Activated effector memory CD4-positive, alpha-beta T cell treated with Interleukin-2 at 50 U/mL for 16 hours (primary cell): Measurements from ENCODE around the gene CLEC16A.
"Not testable (repeated sequence)": the region's sequence is repeated elsewhere in the genome, so short reads cannot be mapped to it uniquely, and the experiment has no call there.

Experiments
- DNase-seq: peaks from one replicate; pipeline ENCODE4 v3.0.0-alpha.2; 2020

Gene CLEC16A

DNA sequence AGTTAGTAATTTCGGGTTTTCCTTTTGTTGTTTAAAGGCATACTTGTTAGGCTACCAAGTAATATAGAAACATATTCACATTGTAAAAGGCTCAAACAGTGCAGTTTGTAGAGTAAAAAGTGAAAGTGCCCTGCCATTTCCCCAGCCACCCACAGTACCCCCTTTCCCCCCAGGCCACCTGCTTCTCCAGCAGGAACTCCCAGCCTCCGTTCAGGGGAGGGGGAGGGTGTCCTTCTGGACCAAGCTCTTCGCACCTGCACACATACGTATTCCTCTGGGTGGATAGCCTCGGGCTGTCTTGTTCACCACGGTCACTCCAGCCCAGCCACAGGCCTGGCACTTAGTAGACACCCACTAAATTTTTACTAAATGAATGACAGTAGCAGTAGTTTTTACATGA lies 144.5 kb downstream of the CLEC16A start:
- no peak for DNase-seq

DNA sequence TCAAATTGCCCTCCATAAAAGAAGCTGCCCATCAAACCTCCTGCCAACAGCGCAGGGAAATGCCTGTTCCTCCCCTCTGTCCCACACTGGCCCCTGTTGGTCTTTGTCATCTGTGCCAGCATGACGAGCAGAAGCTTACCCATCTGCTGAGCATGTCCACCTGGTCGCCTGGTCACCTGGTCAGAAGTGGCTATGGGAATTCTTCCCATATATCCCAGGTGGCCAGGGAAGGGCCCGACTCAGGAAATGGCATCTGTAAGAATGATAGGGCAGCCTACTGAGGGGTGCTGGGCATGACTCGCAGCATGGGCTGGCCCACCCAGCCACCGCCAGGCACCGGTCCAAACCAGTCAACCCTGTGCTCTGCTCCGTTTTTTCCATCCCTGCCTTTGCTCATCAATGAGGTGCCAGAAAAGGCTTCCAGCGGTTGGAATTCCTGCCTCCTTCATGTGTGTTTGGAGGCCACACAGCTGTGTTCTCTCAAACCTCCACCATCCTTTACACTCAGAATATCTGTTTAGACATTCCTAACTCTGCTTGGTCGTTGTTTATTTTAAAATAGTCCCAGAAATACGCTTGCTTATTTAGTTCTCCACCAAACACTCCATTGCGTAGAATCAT lies 145.2 kb downstream of the CLEC16A start:
- no peak for DNase-seq

DNA sequence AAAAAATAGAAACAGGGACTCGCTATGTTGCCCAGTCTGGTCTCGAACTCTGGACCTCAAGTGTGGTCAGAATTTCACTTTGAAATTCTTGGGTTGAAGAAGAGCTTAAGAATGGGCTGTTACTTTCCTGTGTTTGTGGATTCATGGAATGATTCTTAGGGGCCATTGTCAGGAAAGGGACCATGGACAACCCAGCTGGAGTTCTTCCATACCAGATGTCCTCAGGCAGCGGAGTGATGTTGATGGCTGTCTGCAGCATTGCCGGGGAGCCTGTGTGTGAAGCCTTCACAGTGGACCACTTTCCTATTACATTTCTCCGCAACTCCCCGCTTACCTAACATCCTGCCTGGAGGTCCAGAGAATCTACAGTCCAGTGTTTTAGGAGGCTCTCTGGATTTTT lies 145.9 kb downstream of the CLEC16A start:
- no peak for DNase-seq

DNA sequence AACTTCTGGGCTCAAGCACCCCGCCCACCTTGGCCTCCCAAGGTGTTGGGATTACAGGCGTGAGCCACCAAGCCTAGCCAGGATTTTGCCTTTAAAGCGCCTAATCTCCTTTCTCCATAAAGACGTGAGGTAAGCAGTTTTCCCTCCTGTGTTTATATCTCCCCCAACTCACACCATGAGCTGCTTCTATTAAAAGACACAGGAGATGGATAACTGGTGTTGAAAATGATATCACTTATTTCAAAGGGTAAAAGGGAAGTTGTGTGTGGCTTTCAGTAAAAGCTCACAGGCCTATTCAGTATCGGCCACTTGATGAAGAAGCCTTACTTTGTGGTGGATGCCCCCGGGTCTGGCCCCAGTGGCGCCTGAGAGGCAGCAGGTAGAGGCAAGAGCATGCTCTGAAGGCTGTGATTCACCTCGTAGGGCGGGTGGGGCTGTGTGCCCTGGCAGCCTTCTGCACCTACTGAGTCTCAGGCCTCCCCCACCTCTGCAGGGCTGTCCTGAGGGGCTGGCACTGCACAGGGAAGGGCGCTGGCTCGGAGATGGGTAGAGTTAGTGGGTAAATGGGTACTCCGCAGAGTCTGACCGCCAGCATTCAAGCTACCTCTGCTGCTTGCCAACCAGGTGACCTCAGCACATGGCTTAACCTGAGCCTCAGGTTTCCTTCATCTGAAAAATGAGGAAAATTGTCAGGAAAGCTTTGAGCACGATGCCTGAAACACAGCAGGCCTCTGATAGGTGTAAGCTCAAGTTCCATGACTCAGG lies 146.8 kb downstream of the CLEC16A start:
- DNase-seq, result no peak

- DNase-seq, result no peak
Observed at GRCh38 chr16:11092788-11093571, 148.6 kb downstream of the CLEC16A start.

GRCh38 chr16:11093572-11094074 lies 149.3 kb downstream of the CLEC16A start:
- no peak for DNase-seq

- DNase-seq, result peak; percentile 18
Observed at GRCh38 chr16:11094075-11094856, 149.9 kb downstream of the CLEC16A start.

- no peak for DNase-seq
Observed at GRCh38 chr16:11094857-11095565, 150.6 kb downstream of the CLEC16A start.

DNA sequence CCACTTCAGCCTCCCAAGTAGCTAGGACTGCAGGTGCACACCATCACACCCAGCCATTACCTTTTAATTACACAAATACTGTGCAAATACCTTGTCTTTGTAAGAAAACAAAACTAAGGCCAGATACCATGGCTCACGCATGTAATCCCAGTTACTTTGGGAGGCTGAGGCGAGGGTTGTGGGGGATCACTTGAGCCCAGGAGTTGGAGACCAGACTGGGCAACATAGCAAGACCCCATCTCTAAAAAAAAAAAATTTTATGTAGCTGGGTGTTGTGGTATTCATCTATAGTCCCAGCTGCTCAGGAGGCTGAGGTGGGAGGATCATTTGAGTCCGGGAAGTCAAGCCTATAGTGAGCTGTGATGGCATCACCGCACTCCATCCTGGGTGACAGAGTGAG lies 151.6 kb downstream of the CLEC16A start:
- DNase-seq, result no peak

DNA sequence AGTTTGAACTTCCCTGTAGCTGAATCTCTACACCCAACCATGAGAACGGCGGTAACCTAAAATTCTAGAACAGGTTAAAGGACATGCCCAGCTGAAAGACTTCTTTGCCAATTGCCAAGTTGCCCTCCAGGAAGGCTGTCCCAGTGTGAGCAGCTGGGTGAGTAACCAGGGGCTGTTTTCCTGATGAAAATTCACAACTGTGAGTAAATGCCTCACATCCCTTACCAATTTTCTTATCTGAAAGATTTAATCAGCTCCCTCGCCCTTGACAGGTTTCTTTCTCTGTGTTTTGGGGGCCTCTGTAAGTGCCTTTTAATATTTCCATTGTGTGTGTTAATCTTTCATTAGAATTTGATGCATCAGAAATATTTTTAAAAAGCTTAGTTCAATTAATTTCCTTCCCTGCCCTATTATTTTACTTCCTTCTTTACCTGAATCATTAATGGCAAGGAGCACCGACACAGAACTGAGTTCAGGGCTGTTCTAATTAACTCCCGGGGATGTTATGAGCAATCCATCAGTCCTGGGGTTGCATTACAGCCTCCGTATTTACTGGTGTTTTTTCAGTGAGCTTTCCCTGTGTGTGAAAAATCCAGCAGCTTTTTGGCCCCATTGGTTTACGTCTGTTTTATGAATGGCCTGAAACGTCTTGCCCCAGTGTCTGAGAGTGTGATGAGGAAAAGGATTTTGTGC lies 152.9 kb downstream of the CLEC16A start:
- no peak for DNase-seq

DNA sequence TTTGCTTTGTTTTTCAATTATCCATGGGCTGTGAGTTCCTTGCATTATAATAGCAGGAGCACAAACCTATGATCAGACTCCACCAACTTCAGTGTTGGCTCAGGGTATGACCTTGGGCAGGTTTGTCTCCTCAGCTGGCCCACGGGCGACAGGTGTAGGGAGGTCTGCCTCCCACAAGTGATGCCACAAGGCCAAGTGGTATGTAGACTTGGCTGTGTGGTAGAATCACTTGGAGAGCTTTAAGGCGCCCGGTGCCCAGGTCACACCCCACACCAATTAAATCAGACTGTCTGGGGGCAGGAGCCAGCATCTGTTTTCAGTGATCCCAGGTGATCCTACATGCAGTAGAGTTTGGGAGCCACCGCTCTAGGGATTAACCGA lies 153.4 kb downstream of the CLEC16A start:
- no peak for DNase-seq

DNA sequence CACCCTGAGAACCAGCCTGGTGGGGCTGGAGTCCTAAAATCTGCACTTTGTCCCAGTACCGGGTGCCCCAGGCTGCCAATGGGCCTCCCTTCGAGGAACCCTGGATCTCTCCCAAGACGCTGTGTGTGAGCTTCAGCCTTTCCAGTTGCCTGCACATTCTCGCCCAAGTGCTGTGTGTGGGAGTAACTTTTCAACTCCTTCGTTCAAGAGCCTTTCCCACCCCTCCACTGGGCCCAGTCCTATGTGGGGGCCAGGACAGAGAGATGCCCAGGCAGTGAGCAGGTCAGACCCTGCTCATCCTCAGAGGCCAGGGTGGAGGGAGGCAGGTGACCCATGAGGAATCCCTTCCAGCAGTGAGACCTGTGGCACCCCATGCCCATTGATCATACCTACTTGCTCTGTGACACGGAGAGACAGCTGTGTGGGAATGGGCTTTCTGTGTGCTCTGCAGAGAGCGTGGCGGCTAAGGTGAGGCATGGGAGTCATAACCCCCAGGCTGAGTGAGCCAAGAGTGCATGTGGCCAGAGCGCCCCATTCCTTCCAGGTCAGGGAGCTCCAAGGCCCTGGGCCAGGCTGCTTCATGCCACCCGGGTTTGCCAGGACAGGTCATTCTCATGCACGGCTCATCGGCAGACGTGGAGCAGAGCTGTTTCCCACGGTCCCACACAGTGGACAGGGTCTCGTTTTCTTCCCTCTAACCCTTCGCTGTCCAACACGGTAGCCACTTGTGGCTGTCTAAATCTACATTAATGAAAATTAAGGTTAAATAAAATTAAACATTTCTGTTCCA lies 154.4 kb downstream of the CLEC16A start:
- no peak for DNase-seq

DNA sequence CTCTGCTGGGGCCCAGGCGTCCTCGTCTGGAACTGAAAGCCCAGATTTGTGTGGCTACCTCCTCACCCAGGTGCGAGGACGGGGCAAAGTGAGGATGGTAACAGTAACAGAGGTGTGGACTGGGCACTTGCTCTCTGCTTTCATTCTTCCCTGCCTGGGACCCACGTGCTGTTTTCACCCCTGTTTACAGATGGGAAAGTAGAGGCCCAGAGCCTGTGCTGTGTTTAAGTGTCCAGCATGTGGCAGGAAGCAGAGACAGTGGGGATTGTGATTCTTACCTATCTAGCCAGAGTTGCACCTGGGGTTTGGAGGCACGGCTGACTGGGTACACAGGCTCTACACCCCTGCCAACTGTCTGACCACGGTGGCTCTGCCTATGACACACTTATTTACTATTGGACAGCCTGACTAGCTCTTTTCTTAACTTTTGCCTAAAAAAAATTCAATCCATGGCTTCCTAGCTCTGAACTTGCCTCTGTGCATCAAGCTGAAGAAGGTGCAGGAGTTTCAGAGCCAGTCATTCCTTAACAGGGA lies 155.4 kb downstream of the CLEC16A start:
- DNase-seq, result no peak

GRCh38 chr16:11100239-11100750 lies 155.9 kb downstream of the CLEC16A start:
- no peak for DNase-seq

GRCh38 chr16:11101283-11101682 lies 156.9 kb downstream of the CLEC16A start:
- no peak for DNase-seq

DNA sequence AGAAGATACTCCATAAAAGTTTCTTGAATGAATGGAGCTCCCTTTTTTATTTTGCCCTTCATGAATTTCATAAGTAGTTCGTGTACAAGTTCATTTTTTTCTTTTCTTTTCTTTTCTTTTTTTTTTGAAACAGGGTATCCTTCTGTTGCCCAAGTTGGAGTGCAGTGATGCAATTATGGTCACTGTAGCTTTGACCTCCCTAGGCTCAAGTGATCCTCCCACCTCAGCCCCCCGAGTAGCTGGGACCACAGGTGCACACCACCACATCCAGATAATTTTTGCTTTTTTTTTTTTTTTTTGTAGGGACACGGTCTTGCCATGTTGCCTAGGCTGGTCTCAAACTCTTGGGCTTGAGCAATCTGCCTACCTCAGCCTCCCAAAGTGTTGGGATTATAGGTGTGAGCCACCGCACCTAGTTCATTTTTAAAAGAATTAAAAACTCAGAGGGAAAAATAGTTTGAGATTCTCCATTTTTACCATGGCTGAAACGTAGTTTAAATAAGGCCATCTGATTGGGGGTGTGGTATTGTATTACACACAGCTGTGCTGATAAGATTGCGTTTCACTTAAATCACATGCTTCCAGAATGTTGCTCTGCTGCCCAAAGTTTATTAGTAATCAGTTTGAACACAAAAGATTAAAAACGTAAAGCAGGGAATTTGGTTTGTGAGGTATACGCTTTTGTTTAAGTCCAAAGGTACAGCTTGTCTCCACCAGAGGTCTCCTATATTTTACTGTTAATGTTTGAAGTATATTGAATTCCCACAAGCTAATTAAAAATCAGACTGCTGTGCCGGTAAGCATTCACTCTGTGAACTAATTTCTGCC lies 157.5 kb downstream of the CLEC16A start:
- no peak for DNase-seq

- DNase-seq, result no peak
Observed at GRCh38 chr16:11102523-11102898, 158.1 kb downstream of the CLEC16A start.

- DNase-seq, result not testable (repeated sequence)
Observed at GRCh38 chr16:11103301-11103700, 158.9 kb downstream of the CLEC16A start.
